ENCODE data around the gene FER.
"Not testable (repeated sequence)": the region's sequence is repeated elsewhere in the genome, so short reads cannot be mapped to it uniquely, and the experiment has no call there.

FER gene

GRCh38 chr5:108830705-108831276 lies 83.1 kb downstream of the FER start:
- H3K4me3 ChIP-seq (ENCODE audit: low read depth, low read length), result no peak overlapping the region
- no peak overlapping the region for H3K9ac ChIP-seq
- H3K9me3 ChIP-seq (ENCODE audit: control insufficient read depth, low read length), result no peaks in the 10 kb centered on the region
- no peak overlapping the region for H2AFZ ChIP-seq
- no peak overlapping the region for H3K4me2 ChIP-seq (ENCODE audit: low read length)
- no peak for TF ChIP-seq CTCF (IDR thresholded peaks at IDR 0.05)
- no peaks in the 10 kb centered on the region for H3K79me2 ChIP-seq
- no peaks in the 10 kb centered on the region for H3K4me1 ChIP-seq
- H3K36me3 ChIP-seq (ENCODE audit: control insufficient read depth, insufficient read depth, low read length), result no peaks in the 10 kb centered on the region
- H3K27me3 ChIP-seq (ENCODE audit: control insufficient read depth, insufficient read depth, low read length), result no peaks in the 10 kb centered on the region
- H3K27ac ChIP-seq, result no peak overlapping the region

- Histone ChIP-seq H3K27ac (no peak overlapping the region), H3K4me2 (ENCODE audit: low read length) (no peak overlapping the region), H3K27me3 (ENCODE audit: control insufficient read depth, insufficient read depth, low read length) (no peaks in the 10 kb centered on the region), H3K79me2 (no peaks in the 10 kb centered on the region), H3K36me3 (ENCODE audit: control insufficient read depth, insufficient read depth, low read length) (no peaks in the 10 kb centered on the region), H3K9ac (no peak overlapping the region), H3K9me3 (ENCODE audit: control insufficient read depth, low read length) (no peaks in the 10 kb centered on the region), H3K4me3 (ENCODE audit: low read depth, low read length) (no peak overlapping the region), H3K4me1 (no peaks in the 10 kb centered on the region), H2AFZ (no peak overlapping the region)
- no peak for TF ChIP-seq CTCF (IDR thresholded peaks at IDR 0.05)
Observed at GRCh38 chr5:108836492-108836891, 88.8 kb downstream of the FER start.

- H3K27me3 ChIP-seq (ENCODE audit: control insufficient read depth, insufficient read depth, low read length); H3K36me3 ChIP-seq (ENCODE audit: control insufficient read depth, insufficient read depth, low read length); H3K4me1 ChIP-seq; H3K79me2 ChIP-seq; H3K9ac ChIP-seq; H2AFZ ChIP-seq; H3K9me3 ChIP-seq (ENCODE audit: control insufficient read depth, low read length); H3K27ac ChIP-seq; H3K4me3 ChIP-seq (ENCODE audit: low read depth, low read length); H3K4me2 ChIP-seq (ENCODE audit: low read length): not testable (repeated sequence)
Observed at GRCh38 chr5:108842260-108842941, 94.7 kb downstream of the FER start.

- H3K27me3 ChIP-seq (ENCODE audit: control insufficient read depth, insufficient read depth, low read length); H3K4me2 ChIP-seq (ENCODE audit: low read length); H3K36me3 ChIP-seq (ENCODE audit: control insufficient read depth, insufficient read depth, low read length); H3K9ac ChIP-seq; H3K27ac ChIP-seq; H3K4me1 ChIP-seq; H3K9me3 ChIP-seq (ENCODE audit: control insufficient read depth, low read length); H3K4me3 ChIP-seq (ENCODE audit: low read depth, low read length); H2AFZ ChIP-seq; H3K79me2 ChIP-seq: not testable (repeated sequence)
Observed at GRCh38 chr5:108851129-108851528, 103.4 kb downstream of the FER start.

GRCh38 chr5:108857905-108858304 lies 110.2 kb downstream of the FER start:
- no peak for TF ChIP-seq CTCF (IDR thresholded peaks at IDR 0.05)
- H3K36me3 ChIP-seq (ENCODE audit: control insufficient read depth, insufficient read depth, low read length), result no peaks in the 10 kb centered on the region
- H3K9ac ChIP-seq, result no peak overlapping the region
- no peaks in the 10 kb centered on the region for H3K27me3 ChIP-seq (ENCODE audit: control insufficient read depth, insufficient read depth, low read length)
- no peak overlapping the region for H2AFZ ChIP-seq
- H3K4me1 ChIP-seq, result no peaks in the 10 kb centered on the region
- H3K9me3 ChIP-seq (ENCODE audit: control insufficient read depth, low read length), result no peaks in the 10 kb centered on the region
- no peak overlapping the region for H3K4me3 ChIP-seq (ENCODE audit: low read depth, low read length)
- no peak overlapping the region for H3K4me2 ChIP-seq (ENCODE audit: low read length)
- H3K79me2 ChIP-seq, result peaks cover 7% of the 10 kb centered on the region
- no peak overlapping the region for H3K27ac ChIP-seq

- peaks cover 2% of the 10 kb centered on the region for H3K79me2 ChIP-seq
- no peak overlapping the region for H2AFZ ChIP-seq
- no peak overlapping the region for H3K4me3 ChIP-seq (ENCODE audit: low read depth, low read length)
- no peak overlapping the region for H3K9ac ChIP-seq
- no peaks in the 10 kb centered on the region for H3K4me1 ChIP-seq
- no peak for TF ChIP-seq CTCF (IDR thresholded peaks at IDR 0.05)
- no peak overlapping the region for H3K27ac ChIP-seq
- no peaks in the 10 kb centered on the region for H3K9me3 ChIP-seq (ENCODE audit: control insufficient read depth, low read length)
- no peaks in the 10 kb centered on the region for H3K27me3 ChIP-seq (ENCODE audit: control insufficient read depth, insufficient read depth, low read length)
- H3K36me3 ChIP-seq (ENCODE audit: control insufficient read depth, insufficient read depth, low read length), result no peaks in the 10 kb centered on the region
- no peak overlapping the region for H3K4me2 ChIP-seq (ENCODE audit: low read length)
Observed at GRCh38 chr5:108858959-108859358, 111.3 kb downstream of the FER start.

Measured in parathyroid adenoma (tissue), 2 donors.